Measurements from ENCODE around the gene SLC25A23. TPM values are rescaled to one million over a fixed set of nuclear protein-coding genes. Genes with fewer than 3 reads are reported as not detected.
A peak's percentile ranks its signal among the peaks of the same experiment; 100 is the strongest.

Gene SLC25A23
- total and polyA plus RNA-seq, 10 of the 15 experiments (the other 5 are each of a cell fraction or from before 2014, with no cell fraction given) = 10.2 to 85.8 (median 50.0) TPM

GRCh38 chr19:6466526-6467248 lies 7.1 kb upstream of the SLC25A23 start:
- DNase-seq (ENCODE audit: low read depth, low spot score) (no peak), FAIRE-seq (no peak), ATAC-seq (no peak; the same call in 2 of the 3 replicates)
- intact Hi-C loops (cut with micrococcal nuclease; ENCODE audit: unreplicated experiment) (no loop called here), in situ Hi-C loops (cut with MboI) (no loop called here)
- RAD21 ChIA-PET (ENCODE audit: unreplicated experiment) = interaction anchor here (1.7 kb wide), 1 partner anchor 14 kb away, joined by 8 read pairs; the partner anchor contains the start of gene DENND1C
- TF ChIP-seq POLR2A (IDR thresholded peaks at IDR 0.05; ENCODE audit: low read depth, low read length) (peak; percentile 69), SRF (IDR thresholded peaks at IDR 0.05; ENCODE audit: low read depth in 2 of 2, low read length in 2 of 2) (no peak), EZH2 (IDR thresholded peaks at IDR 0.05; ENCODE audit: borderline replicate concordance, control insufficient read depth, low read depth, low read length) (no peak), PRDM15 (CRISPR knock-in tag; IDR thresholded peaks at IDR 0.05) (no peak), CBFB (IDR thresholded peaks at IDR 0.05; ENCODE audit: low read depth) (no peak), POLR2AphosphoS2 (IDR thresholded peaks at IDR 0.05; ENCODE audit: low read depth, low read length) (0 out of 2 replicates have a peak, but pooled peaks have one; percentile 7), ASH2L (IDR thresholded peaks at IDR 0.05; ENCODE audit: borderline replicate concordance, low read depth) (no peak), RELA (IDR thresholded peaks at IDR 0.05; ENCODE audit: borderline replicate concordance, partially characterized antibody) (no peak)
- SMC1A ChIA-PET (ENCODE audit: uncharacterized antibody, unreplicated experiment) = no interaction called here
- H3K27me3 ChIP-seq (replicated peaks in 1 of 2; ENCODE audit: control insufficient read depth in 2 of 2, insufficient read depth in 2 of 2, low read length in 1 of 2) = no peaks in the 10 kb centered on the region
- POLR2A ChIA-PET = interaction anchor here (1.0 kb wide), 1 partner anchor 12 kb away, joined by 3 read pairs; no protein-coding TSS in a partner anchor
- CTCF ChIA-PET = interaction anchor here (1.4 kb wide), 1 partner anchor 15 kb away, joined by 5 read pairs; the partner anchor contains the start of gene DENND1C
- H3K9me3 ChIP-seq (replicated peaks; ENCODE audit: control insufficient read depth, insufficient read depth, low read length) = no peaks in the 10 kb centered on the region
- no peak overlapping the region for H3K4me3 ChIP-seq
- no peak overlapping the region for H2AFZ ChIP-seq (ENCODE audit: control insufficient read depth, low read depth, low read length)
- no TSS peak for BruUV-seq (replicated peaks)
- no peak overlapping the region for H3K27ac ChIP-seq (ENCODE audit: control insufficient read depth, insufficient read depth)
- 88% methylated on average over 18 of the region's 21 CpGs for WGBS (ENCODE audit: insufficient coverage, insufficient replicate concordance, low lambda C conversion rate, missing lambda C conversion rate)
- no peaks in the 10 kb centered on the region for H3K79me2 ChIP-seq (ENCODE audit: control insufficient read depth, insufficient read depth, low read length)
- H3K36me3 ChIP-seq (ENCODE audit: control insufficient read depth in 2 of 2, insufficient read depth in 2 of 2, low read length in 1 of 2) = no peaks in the 10 kb centered on the region; a peak in 2 of 4 replicates
- no peak overlapping the region for H3K9ac ChIP-seq (ENCODE audit: control insufficient read depth, insufficient read depth, low read length)
- H3K4me2 ChIP-seq (ENCODE audit: control insufficient read depth, insufficient read depth) = no peak overlapping the region
- H3K4me1 ChIP-seq (ENCODE audit: control insufficient read depth, insufficient read depth, low read length) = no peaks in the 10 kb centered on the region
- no peaks in the 10 kb centered on the region for H4K20me1 ChIP-seq (ENCODE audit: control insufficient read depth, insufficient read depth)
